GM06990 (cell line): ENCODE results near the gene RAPGEF1.

Experiments
- DNase-seq: peaks from one replicate; pipeline ENCODE4 v3.0.0-alpha.2; 2011; ENCODE audit not compliant: insufficient read length; ENCODE audit errors: extremely low read depth
- H3K27me3 ChIP-seq: replicated peaks from 2 replicates; pipeline ENCODE4 v1.6.0; 2011; ENCODE audit warnings: low read length; ENCODE audit not compliant: control insufficient read depth, insufficient read depth
- H3K36me3 ChIP-seq: 2 replicates; pipeline ENCODE4 v1.5.1; 2011; ENCODE audit warnings: low read length; ENCODE audit not compliant: control insufficient read depth, insufficient read depth
- H3K4me3 ChIP-seq: replicated peaks from 2 replicates; pipeline ENCODE4 v1.5.1; 2011; ENCODE audit warnings: low read depth, mild to moderate bottlenecking, control low read depth, low read length
- TF ChIP-seq, protein P1 (sequence below): IDR thresholded peaks from 2 replicates; pipeline ENCODE4 v1.5.1; 2011; ENCODE audit warnings: low read length, control low read depth, mild to moderate bottlenecking, inconsistent platforms; ENCODE audit not compliant: insufficient read depth, poor library complexity, severe bottlenecking

RAPGEF1 gene

GRCh38 chr9:131745610-131746009 lies 5.7 kb upstream of the RAPGEF1 start:
- DNase-seq, result no peak

DNA sequence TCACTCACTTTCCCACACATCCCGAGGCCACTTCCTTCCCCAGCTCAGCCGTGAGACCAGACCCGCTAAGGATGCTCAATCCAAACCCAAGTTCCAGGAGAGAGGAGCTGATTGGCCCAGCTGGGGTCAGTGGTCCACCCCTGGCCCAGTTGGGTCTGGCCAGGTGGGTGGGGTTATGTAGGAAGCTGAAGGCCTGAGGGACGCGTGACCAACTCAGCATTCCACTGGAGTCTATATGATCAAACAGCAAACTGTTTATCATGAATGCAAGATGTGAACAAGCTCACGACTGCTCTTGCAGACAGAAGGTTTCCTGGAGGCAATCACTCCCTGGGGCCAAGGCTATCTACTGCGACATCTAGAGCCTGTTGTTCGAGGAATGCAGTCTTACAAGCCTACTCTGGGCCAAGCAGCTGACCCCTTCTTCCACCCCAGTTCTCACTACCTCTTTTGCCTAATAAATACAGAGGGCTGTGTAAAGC lies 4.9 kb upstream of the RAPGEF1 start:
- TF ChIP-seq, protein P1, sequence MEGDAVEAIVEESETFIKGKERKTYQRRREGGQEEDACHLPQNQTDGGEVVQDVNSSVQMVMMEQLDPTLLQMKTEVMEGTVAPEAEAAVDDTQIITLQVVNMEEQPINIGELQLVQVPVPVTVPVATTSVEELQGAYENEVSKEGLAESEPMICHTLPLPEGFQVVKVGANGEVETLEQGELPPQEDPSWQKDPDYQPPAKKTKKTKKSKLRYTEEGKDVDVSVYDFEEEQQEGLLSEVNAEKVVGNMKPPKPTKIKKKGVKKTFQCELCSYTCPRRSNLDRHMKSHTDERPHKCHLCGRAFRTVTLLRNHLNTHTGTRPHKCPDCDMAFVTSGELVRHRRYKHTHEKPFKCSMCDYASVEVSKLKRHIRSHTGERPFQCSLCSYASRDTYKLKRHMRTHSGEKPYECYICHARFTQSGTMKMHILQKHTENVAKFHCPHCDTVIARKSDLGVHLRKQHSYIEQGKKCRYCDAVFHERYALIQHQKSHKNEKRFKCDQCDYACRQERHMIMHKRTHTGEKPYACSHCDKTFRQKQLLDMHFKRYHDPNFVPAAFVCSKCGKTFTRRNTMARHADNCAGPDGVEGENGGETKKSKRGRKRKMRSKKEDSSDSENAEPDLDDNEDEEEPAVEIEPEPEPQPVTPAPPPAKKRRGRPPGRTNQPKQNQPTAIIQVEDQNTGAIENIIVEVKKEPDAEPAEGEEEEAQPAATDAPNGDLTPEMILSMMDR, result no peak
- no peak for DNase-seq
- Histone ChIP-seq H3K4me3 (no peak overlapping the region), H3K27me3 (no peaks in the 10 kb centered on the region), H3K36me3 (no peaks in the 10 kb centered on the region)

More at GRCh38 chr9:131745610-131746009, 5.7 kb upstream of the RAPGEF1 start:
- H3K4me3 ChIP-seq, result no peak overlapping the region
- H3K27me3 ChIP-seq, result no peaks in the 10 kb centered on the region
- no peaks in the 10 kb centered on the region for H3K36me3 ChIP-seq
- TF ChIP-seq, protein P1, result no peak

DNA sequence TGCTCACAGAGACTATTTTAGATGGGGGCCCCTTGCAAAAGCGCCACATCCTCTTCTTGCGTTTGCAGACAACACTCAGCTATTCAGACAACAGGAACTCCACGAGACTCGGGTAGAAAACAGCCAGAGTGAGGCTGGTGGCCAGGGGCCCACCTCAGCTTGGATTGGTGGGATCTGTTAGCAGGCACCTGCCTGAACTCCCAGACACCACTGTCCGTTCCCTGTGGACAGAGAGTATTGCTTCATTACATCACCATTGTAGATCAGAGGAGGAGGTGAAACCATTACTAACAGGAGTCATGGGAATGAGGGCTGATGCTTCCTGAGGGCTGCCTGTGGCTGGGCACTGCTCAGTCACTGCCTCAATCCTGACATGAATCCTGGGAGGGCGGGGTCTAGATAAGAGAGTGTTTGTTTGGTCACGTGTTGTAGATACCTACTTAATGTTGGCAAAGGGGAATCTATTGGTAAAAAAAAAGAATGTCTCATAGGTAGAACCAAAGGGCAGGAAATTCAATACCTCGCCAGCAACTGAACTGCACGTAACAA lies 4.4 kb upstream of the RAPGEF1 start:
- TF ChIP-seq, protein P1, result no peak
- no peak for DNase-seq
- H3K27me3 ChIP-seq, result no peaks in the 10 kb centered on the region
- no peak overlapping the region for H3K4me3 ChIP-seq
- H3K36me3 ChIP-seq, result no peaks in the 10 kb centered on the region

DNA sequence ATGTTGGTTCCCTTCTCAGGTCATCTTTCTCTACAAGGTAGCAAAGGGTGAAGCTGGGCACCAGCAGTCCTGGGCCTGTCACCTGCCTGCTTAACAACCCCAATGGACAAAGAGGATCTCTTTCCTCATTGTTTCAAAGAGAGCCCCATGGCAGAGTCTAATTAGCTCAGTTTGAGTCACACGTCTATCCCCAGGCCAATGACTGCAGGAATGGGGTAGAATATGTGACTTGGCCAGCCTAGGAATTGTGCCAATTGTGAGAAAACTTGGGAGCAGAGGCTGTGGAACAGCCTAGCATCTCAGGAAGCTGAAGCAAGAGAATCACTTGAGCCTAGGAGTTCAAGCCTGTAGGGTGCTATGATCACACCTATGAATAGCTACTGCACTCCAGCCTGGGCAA lies 3.6 kb upstream of the RAPGEF1 start:
- no peak overlapping the region for H3K4me3 ChIP-seq
- TF ChIP-seq, protein P1, result no peak
- DNase-seq, result no peak
- H3K27me3 ChIP-seq, result no peaks in the 10 kb centered on the region
- H3K36me3 ChIP-seq, result no peaks in the 10 kb centered on the region

GRCh38 chr9:131743096-131743495 lies 3.2 kb upstream of the RAPGEF1 start:
- Histone ChIP-seq H3K27me3 (no peaks in the 10 kb centered on the region), H3K4me3 (no peak overlapping the region), H3K36me3 (no peaks in the 10 kb centered on the region)
- DNase-seq, result no peak
- TF ChIP-seq, protein P1, result no peak

GRCh38 chr9:131740898-131741297 lies 1.0 kb upstream of the RAPGEF1 start:
- Histone ChIP-seq H3K4me3 (no peak overlapping the region), H3K27me3 (no peaks in the 10 kb centered on the region), H3K36me3 (no peaks in the 10 kb centered on the region)
- no peak for DNase-seq
- TF ChIP-seq, protein P1, result no peak
